Stimulated activated CD4-positive, alpha-beta T cell treated with anti-CD3 and anti-CD28 coated beads, Interleukin-1b, Interleukin-23, amount 100 ng/mL, for 48 hours (primary cell): ENCODE results near the gene LRRC61.
"Not testable (repeated sequence)": the region's sequence is repeated elsewhere in the genome, so short reads cannot be mapped to it uniquely, and the experiment has no call there.

Experiments used
- DNase-seq: peaks from one replicate; pipeline ENCODE4 v3.0.0-alpha.2; 2020

Gene LRRC61

GRCh38 chr7:150308575-150308974, 14.6 kb upstream of the LRRC61 start:
- no peak for DNase-seq

- DNase-seq: no peak
Measured at GRCh38 chr7:150311146-150311545, 12.0 kb upstream of the LRRC61 start.

GRCh38 chr7:150311711-150312110, 11.4 kb upstream of the LRRC61 start:
- no peak for DNase-seq

GRCh38 chr7:150312649-150313366, 10.3 kb upstream of the LRRC61 start:
- DNase-seq: not testable (repeated sequence)

GRCh38 chr7:150313367-150313809, 9.8 kb upstream of the LRRC61 start:
- no peak for DNase-seq

GRCh38 chr7:150313870-150314269, 9.3 kb upstream of the LRRC61 start:
- no peak for DNase-seq

GRCh38 chr7:150314639-150315239, 8.4 kb upstream of the LRRC61 start:
- no peak for DNase-seq

- DNase-seq: not testable (repeated sequence)
Measured at GRCh38 chr7:150316987-150317386, 6.2 kb upstream of the LRRC61 start.

GRCh38 chr7:150317748-150318444, 5.3 kb upstream of the LRRC61 start:
- no peak for DNase-seq

- no peak for DNase-seq
Measured at GRCh38 chr7:150321788-150322113, 1.4 kb upstream of the LRRC61 start.

- peak; percentile 77 for DNase-seq
Measured at GRCh38 chr7:150322114-150322832, 882 bp upstream of the LRRC61 start.

GRCh38 chr7:150323682-150324372, 672 bp downstream of the LRRC61 start:
- no peak for DNase-seq

- no peak for DNase-seq
Measured at GRCh38 chr7:150324373-150324961, 1.3 kb downstream of the LRRC61 start.

- DNase-seq: no peak
Measured at GRCh38 chr7:150325110-150325611, 2.0 kb downstream of the LRRC61 start.

GRCh38 chr7:150325901-150326300, 2.7 kb downstream of the LRRC61 start:
- DNase-seq: no peak

- DNase-seq: no peak
Measured at GRCh38 chr7:150326657-150327268, 3.6 kb downstream of the LRRC61 start.

GRCh38 chr7:150327308-150327707, 4.2 kb downstream of the LRRC61 start:
- no peak for DNase-seq

GRCh38 chr7:150329331-150330120, 6.4 kb downstream of the LRRC61 start:
- no peak for DNase-seq

- no peak for DNase-seq
Measured at GRCh38 chr7:150330211-150330885, 7.2 kb downstream of the LRRC61 start.
